GM19025 (cell line): ENCODE data around the gene NOL9.

Experiments
- ATAC-seq: cut with Tn5 transposase; IDR thresholded peaks from one replicate; pipeline ENCODE4 v1.9.1; 2021; ENCODE audit warnings: mild to moderate bottlenecking, low read depth, moderate library complexity; ENCODE audit not compliant: unreplicated experiment

Gene NOL9

GRCh38 chr1:6491966-6492365, 62.3 kb downstream of the NOL9 start:
- no peak for ATAC-seq

GRCh38 chr1:6491480-6491962, 62.8 kb downstream of the NOL9 start, which contains the start of gene PLEKHG5:
TSS of gene PLEKHG5 (minus strand) at chr1:6491667. CDS start at chr1:6477571, 14,096 bp downstream.
- no peak for ATAC-seq

GRCh38 chr1:6491081-6491449, 63.2 kb downstream of the NOL9 start:
- ATAC-seq = no peak

- ATAC-seq = no peak
These were observed 63.9 kb downstream of the NOL9 start for GRCh38 chr1:6490181-6491080.

- ATAC-seq = no peak
These were observed 64.5 kb downstream of the NOL9 start for GRCh38 chr1:6489799-6490180.

- no peak for ATAC-seq
These were observed 64.9 kb downstream of the NOL9 start for GRCh38 chr1:6489383-6489765.

GRCh38 chr1:6488602-6489382, 65.5 kb downstream of the NOL9 start:
- no peak for ATAC-seq

GRCh38 chr1:6487804-6488484, 66.4 kb downstream of the NOL9 start:
- no peak for ATAC-seq

GRCh38 chr1:6486433-6487011, 67.8 kb downstream of the NOL9 start:
- no peak for ATAC-seq

- no peak for ATAC-seq
These were observed 68.9 kb downstream of the NOL9 start for GRCh38 chr1:6485168-6486101.

- ATAC-seq = no peak
These were observed 69.5 kb downstream of the NOL9 start for GRCh38 chr1:6484826-6485167.

- no peak for ATAC-seq
These were observed 70.6 kb downstream of the NOL9 start for GRCh38 chr1:6483761-6484117.

GRCh38 chr1:6483017-6483760, 71.1 kb downstream of the NOL9 start:
- no peak for ATAC-seq

GRCh38 chr1:6481820-6482219, 72.5 kb downstream of the NOL9 start:
- no peak for ATAC-seq

- ATAC-seq = no peak
These were observed 77.1 kb downstream of the NOL9 start for GRCh38 chr1:6477039-6477820.

- ATAC-seq = no peak
These were observed 77.8 kb downstream of the NOL9 start for GRCh38 chr1:6476483-6476882.

GRCh38 chr1:6475381-6476133, 78.8 kb downstream of the NOL9 start:
- no peak for ATAC-seq
